Measurements from ENCODE around the gene TIPIN. TPM values are rescaled to one million over a fixed set of nuclear protein-coding genes. Genes with fewer than 3 reads are reported as not detected.

The TIPIN gene, protein sequence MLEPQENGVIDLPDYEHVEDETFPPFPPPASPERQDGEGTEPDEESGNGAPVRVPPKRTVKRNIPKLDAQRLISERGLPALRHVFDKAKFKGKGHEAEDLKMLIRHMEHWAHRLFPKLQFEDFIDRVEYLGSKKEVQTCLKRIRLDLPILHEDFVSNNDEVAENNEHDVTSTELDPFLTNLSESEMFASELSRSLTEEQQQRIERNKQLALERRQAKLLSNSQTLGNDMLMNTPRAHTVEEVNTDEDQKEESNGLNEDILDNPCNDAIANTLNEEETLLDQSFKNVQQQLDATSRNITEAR
- 10 to 100 TPM; 49.9 to 50.8 TPM for total RNA-seq

DNA sequence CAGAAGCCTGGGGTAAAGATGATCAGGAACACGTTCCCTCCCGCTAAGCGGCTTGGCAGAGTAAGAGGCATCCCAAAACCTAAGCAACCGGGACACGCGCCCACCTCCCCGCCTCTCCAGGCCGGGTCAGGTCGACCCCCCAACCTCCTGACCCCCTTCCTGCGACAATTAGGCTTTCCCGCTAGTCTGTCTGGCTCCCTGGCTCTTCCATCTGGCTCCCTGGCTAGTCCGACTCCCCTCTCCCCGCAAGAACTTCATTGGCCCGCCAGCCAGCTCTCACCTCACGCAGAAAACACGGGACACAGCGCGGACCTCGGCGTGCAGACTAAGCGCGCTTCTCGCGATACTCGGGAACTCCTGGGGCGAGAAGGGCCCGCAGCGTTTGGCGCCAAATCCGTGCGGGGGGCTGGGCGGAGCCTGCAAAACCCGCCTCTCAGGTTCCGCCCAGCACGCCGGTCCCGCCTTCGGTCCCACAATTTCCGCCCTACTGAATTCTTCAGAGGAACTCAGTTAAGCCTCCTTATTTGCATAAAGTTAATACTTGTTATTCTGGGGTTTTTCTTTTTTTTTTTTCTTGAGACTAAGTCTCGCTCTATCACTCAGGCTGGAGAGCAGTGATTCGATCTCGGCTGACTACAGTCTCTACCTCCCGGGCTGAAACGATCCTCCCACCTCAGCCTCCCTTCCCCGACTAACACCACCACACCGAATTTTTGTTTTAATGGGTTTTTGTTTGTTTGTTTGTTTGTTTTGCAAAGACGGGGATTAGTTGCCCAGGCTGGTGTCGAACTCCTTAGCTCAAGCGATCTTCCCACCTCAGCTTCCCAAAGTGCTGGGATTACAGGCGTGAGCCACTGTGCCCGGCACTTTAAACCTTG is at the start of gene TIPIN:
TSS of gene TIPIN (minus strand) at position 327 of the 878 bp plus-strand sequence. CDS start 3,738 bp downstream, outside the sequence.
- peak within 1 kb of the TSS; percentile 99 for H3K27ac Mint-ChIP-seq
- no peaks in the 10 kb centered on the region for H3K27me3 Mint-ChIP-seq
- H3K4me1 Mint-ChIP-seq: peaks cover 24% of the 10 kb centered on the region
- ChIA-PET CTCF (interaction anchor here (0.6 to 0.7 kb wide), 4 partner anchors 64 to 773 kb away, joined by 3 read pairs; no protein-coding TSS in a partner anchor), POLR2A (interaction anchor here (0.8 to 1.8 kb wide), 5 partner anchors 30 to 1052 kb away, joined by 4 to 5 read pairs (median 4); partner anchors contain the start of genes MAP2K1, RNU5B-1 and SNAPC5)
- intact Hi-C loops (cut with DNase I, micrococcal nuclease): loop anchor here (1.0 to 5.0 kb wide), 13 partner anchors 14 to 1223 kb away; partner anchors contain the start of genes MAP2K1 (in 2 of the 2), RPL4 (in 2 of the 2), SNAPC5 (in 2 of the 2) and DIS3L (in 1 of the 2)
- peak; percentile 99 for DNase-seq
- H3K9me3 Mint-ChIP-seq (ENCODE audit: low read depth): no peaks in the 10 kb centered on the region
- H3K36me3 Mint-ChIP-seq (ENCODE audit: low read depth): peaks cover 25% of the 10 kb centered on the region
- H3K4me3 Mint-ChIP-seq: peak within 1 kb of the TSS; percentile 97
- ATAC-seq: peak; percentile 98

DNA sequence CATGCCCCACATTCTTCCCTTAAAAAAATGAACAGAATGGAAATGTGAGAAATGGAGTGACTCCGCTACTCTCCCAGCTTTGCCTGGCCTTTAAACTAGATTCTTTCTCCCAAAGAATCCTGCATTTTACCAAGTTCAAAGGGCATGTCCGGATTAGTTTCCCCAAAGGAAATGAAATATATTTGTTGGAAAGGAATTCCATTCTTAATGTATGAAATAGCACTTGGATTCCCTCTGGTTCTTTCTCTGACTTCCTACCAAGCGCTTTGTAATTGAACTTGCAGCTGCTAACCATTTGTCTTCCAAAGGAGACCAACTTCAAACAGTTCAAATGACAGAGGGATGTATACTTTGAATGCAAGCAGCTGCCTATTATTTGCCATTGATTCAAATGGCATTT is 49.1 kb upstream of the TIPIN start:
- DNase-seq: no peak
- Mint-ChIP-seq H3K4me3 (no peak overlapping the region), H3K27ac (no peak overlapping the region), H3K9me3 (ENCODE audit: low read depth) (no peaks in the 10 kb centered on the region), H3K27me3 (no peaks in the 10 kb centered on the region), H3K36me3 (ENCODE audit: low read depth) (peaks cover 4% of the 10 kb centered on the region), H3K4me1 (peaks cover 95% of the 10 kb centered on the region)
- no peak for ATAC-seq
- ChIA-PET POLR2A (no interaction called here), CTCF (interaction anchor here (0.7 to 3.1 kb wide), 7 partner anchors 9 to 93 kb away, joined by 3 to 7 read pairs (median 4); no protein-coding TSS in a partner anchor)
- intact Hi-C loops (cut with DNase I, micrococcal nuclease): no loop called here

DNA sequence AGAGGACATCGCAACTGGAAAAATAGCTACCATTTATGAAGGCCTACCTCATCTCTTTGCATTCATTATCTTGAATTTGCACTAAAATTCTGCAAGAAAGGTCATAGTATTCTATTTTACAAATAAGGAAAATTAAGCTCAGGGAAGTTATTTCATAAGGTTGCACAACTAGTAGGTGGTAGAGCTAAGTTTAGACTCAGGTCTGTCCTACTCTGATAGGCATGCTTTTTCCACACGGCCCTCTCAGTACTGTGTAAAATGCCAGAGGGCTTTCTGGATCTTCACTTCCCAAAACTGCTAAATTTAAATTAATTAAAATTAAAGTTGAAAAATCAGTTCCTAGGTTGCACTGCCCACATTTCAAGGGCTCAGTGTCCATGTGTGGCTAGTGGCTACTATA is 48.5 kb upstream of the TIPIN start:
- CTCF ChIA-PET: interaction anchor here (0.7 to 3.1 kb wide), 8 partner anchors 9 to 535 kb away, joined by 3 to 19 read pairs (median 4); no protein-coding TSS in a partner anchor
- no peak for ATAC-seq
- no peak for DNase-seq
- no peak overlapping the region for H3K27ac Mint-ChIP-seq
- no peak overlapping the region for H3K4me3 Mint-ChIP-seq
- intact Hi-C loops (cut with DNase I, micrococcal nuclease): no loop called here
- no peaks in the 10 kb centered on the region for H3K27me3 Mint-ChIP-seq
- H3K9me3 Mint-ChIP-seq (ENCODE audit: low read depth): no peaks in the 10 kb centered on the region
- H3K36me3 Mint-ChIP-seq (ENCODE audit: low read depth): peaks cover 7% of the 10 kb centered on the region
- POLR2A ChIA-PET: no interaction called here
- H3K4me1 Mint-ChIP-seq: peaks cover 95% of the 10 kb centered on the region

DNA sequence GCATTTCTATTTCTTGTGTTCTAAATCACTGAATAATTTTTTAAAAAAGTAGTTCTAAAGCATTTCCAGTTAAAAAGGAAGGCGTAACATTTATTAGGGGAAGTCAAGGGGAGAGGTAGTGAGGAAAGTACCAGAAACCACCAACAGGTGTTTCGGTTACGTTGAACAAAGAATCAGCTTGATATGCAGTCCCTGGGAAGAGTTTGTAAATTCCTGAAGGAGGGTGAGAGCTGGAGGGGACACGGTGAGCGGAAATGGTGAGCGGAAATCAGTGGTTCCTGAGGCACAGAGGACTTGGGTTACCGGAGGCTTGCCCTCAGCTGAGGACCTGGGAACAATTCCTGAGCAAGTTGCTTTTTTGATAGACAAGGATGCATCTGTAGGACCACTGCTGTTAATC is 48.0 kb upstream of the TIPIN start:
- no peaks in the 10 kb centered on the region for H3K27me3 Mint-ChIP-seq

DNA sequence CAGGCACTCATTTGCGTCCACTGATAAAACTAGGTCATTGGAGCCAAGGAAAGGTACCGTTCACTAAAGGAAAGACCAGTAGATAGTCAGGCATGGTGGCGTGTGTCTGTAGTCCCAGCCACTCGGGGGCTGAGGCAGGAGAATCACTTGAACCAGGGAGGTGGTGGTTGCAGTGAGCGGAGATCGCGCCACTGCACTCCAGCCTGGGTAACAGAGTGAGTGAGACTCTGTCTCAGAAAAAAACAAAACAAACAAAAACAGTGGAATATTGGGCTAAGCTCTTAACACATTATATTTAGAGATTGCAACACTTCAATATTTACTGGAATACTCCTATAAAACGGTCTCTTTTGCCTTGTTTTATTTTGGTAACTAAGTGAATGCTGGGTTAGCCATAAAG is 47.6 kb upstream of the TIPIN start:
- POLR2A ChIA-PET: no interaction called here
- H3K27me3 Mint-ChIP-seq: no peaks in the 10 kb centered on the region
- H3K4me3 Mint-ChIP-seq: no peak overlapping the region
- CTCF ChIA-PET: interaction anchor here (0.6 to 3.1 kb wide), 7 partner anchors 10 to 534 kb away, joined by 3 to 19 read pairs (median 5); no protein-coding TSS in a partner anchor
- no peak for ATAC-seq
- H3K36me3 Mint-ChIP-seq (ENCODE audit: low read depth): peaks cover 11% of the 10 kb centered on the region
- H3K4me1 Mint-ChIP-seq: peaks cover 93% of the 10 kb centered on the region
- no peaks in the 10 kb centered on the region for H3K9me3 Mint-ChIP-seq (ENCODE audit: low read depth)
- intact Hi-C loops (cut with DNase I, micrococcal nuclease): loop anchor here in 1 of 2 experiments (5.0 kb wide), 1 partner anchor 47 kb away; the partner anchor contains the start of gene TIPIN
- H3K27ac Mint-ChIP-seq: peak overlapping the region; percentile 17
- DNase-seq: no peak

More for the DNA sequence above, 48.0 kb upstream of the TIPIN start:
- intact Hi-C loops (cut with DNase I, micrococcal nuclease): loop anchor here in 1 of 2 experiments (5.0 kb wide), 1 partner anchor 47 kb away; the partner anchor contains the start of gene TIPIN
- H3K36me3 Mint-ChIP-seq (ENCODE audit: low read depth): peaks cover 7% of the 10 kb centered on the region
- ChIA-PET POLR2A (no interaction called here), CTCF (interaction anchor here (0.6 to 3.1 kb wide), 7 partner anchors 10 to 534 kb away, joined by 3 to 19 read pairs (median 5); no protein-coding TSS in a partner anchor)
- H3K9me3 Mint-ChIP-seq (ENCODE audit: low read depth): no peaks in the 10 kb centered on the region
- H3K4me1 Mint-ChIP-seq: peaks cover 93% of the 10 kb centered on the region
- no peak for DNase-seq
- no peak overlapping the region for H3K4me3 Mint-ChIP-seq
- ATAC-seq: no peak
- H3K27ac Mint-ChIP-seq: peak overlapping the region; percentile 17

DNA sequence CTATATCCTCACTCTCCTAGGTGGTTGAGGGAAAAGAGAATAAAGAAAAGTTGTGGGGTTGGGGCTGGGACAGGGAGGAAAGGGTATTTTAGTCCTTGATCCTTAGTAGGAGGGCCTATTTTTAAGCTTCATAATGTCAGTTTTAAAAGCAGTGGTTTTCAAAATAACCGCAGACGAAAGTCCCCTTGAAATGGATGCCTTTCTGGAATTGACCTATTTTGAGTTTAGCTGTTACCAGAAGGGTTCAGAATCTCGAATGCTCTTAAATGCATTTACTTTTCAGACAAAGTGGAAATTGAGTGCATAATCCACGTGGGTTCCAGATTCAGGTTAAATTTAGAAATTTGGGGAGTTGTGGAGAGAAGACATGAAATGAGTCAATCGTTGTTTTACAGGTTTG is 46.8 kb upstream of the TIPIN start:
- no peak for DNase-seq
- no peak for ATAC-seq
- no peak overlapping the region for H3K4me3 Mint-ChIP-seq
- ChIA-PET POLR2A (interaction anchor here (0.5 kb wide), 1 partner anchor 443 kb away, joined by 7 read pairs; no protein-coding TSS in a partner anchor), CTCF (interaction anchor here (0.9 to 3.1 kb wide), 5 partner anchors 11 to 48 kb away, joined by 3 to 19 read pairs (median 3); partner anchors contain the start of gene MAP2K1)
- H3K4me1 Mint-ChIP-seq: peaks cover 85% of the 10 kb centered on the region
- no peaks in the 10 kb centered on the region for H3K27me3 Mint-ChIP-seq
- no peak overlapping the region for H3K27ac Mint-ChIP-seq
- intact Hi-C loops (cut with DNase I, micrococcal nuclease): loop anchor here in 1 of 2 experiments (5.0 kb wide), 1 partner anchor 46 kb away; the partner anchor contains the start of gene TIPIN
- peaks cover 11% of the 10 kb centered on the region for H3K36me3 Mint-ChIP-seq (ENCODE audit: low read depth)
- H3K9me3 Mint-ChIP-seq (ENCODE audit: low read depth): no peaks in the 10 kb centered on the region

DNA sequence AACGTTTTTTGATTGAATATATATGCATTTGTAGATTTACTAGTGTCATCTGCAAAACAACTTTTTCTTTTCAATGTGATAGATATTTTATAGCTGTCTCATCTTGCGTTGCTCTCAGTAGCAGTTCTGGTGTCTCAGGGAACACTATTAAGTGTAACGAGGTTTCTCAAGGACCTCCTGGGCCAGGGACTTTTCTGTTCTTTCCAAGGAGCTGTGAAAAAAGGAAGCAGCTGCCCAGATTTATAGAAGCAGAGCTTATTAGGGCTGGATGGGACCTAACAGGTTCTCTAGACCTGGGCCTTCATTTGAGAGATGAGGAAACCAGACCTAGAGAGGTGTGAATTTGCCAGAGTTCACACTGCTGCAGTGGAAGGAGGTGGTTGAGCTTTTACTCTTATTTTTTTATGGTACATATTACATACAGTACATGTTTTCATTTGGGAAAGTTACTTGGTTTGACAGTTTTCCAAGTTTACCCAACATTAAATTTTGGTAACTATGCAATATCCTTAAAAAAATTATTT is 46.3 kb upstream of the TIPIN start:
- Mint-ChIP-seq H3K9me3 (ENCODE audit: low read depth) (no peaks in the 10 kb centered on the region), H3K4me3 (no peak overlapping the region), H3K36me3 (ENCODE audit: low read depth) (peaks cover 16% of the 10 kb centered on the region), H3K4me1 (peaks cover 84% of the 10 kb centered on the region), H3K27me3 (no peaks in the 10 kb centered on the region), H3K27ac (peak overlapping the region; percentile 24)
- no peak for ATAC-seq
- intact Hi-C loops (cut with DNase I, micrococcal nuclease): loop anchor here in 1 of 2 experiments (5.0 kb wide), 1 partner anchor 46 kb away; the partner anchor contains the start of gene TIPIN
- no peak for DNase-seq
- ChIA-PET POLR2A (interaction anchor here (0.5 kb wide), 1 partner anchor 444 kb away, joined by 7 read pairs; no protein-coding TSS in a partner anchor), CTCF (interaction anchor here (0.8 to 3.1 kb wide), 7 partner anchors 8 to 48 kb away, joined by 3 to 19 read pairs (median 5); partner anchors contain the start of gene MAP2K1)

DNA sequence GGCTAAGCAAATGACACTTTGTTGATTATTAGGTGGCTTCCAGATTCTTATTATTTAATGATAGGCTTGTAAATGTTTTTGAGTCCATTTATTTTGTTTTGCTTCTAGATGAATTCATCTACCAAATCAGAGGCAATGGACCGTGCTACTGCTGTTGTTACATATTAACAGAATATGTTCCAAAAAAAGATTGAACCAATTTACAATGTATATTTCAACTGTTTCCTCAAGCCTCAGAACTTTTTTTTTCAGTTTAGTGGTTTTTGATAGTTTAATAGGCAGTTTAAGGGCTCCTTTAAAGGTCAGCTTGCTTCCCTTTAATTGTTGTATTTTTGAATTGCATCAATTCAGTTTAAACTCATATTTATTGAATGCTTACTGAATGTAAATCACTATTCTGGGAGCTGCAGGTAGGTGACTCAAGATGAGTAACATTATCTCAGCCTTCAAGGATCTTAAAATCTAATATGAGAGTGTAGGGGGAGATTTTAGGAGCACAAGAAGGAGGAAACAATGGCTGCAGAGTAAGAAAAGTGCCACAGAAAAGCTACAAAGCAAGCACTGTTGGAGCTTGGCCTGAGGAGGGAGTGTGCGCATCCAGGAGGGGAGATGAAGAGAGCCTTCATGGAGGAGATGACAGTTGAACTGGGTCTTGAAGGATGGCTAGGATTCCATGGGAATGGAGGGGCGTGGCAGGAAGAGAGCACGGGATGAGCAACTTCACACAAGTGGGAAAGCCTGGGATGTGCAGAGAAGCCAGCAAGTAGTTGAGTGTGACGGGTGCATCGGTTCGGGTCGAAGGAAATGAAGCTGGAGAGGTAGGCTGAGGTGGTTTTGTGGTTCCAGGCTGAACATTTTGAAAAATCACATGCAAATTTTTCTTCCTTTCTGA is 44.9 kb upstream of the TIPIN start:
- ATAC-seq: peak; percentile 74
- POLR2A ChIA-PET: interaction anchor here (0.6 kb wide), 1 partner anchor 1440 kb away, joined by 8 read pairs; no protein-coding TSS in a partner anchor
- intact Hi-C loops (cut with DNase I, micrococcal nuclease): loop anchor here (1.0 to 5.0 kb wide), 2 partner anchors 10 to 44 kb away; partner anchors contain the start of gene TIPIN (in 1 of the 2)

DNA sequence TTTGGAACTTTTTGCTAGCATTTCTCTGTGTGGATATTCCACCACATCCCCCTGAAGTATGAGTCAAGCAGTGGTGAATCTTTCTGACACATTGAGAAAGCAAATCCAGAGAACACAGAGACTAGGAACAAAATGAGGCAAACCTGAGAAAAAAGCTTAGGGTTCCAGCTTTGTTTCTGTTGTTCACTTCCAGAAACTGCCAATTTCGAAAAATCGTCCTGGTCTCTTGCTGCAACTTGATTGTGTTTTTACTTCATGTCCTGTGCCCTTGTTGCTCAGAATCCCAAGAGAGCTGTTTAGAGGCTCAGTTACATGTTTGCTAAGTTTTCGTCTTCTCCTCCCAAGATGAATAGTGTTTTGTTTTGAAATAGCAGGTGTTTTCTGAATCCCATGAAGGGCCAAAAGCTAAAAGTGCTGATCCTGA is 43.9 kb upstream of the TIPIN start:
- peaks cover 71% of the 10 kb centered on the region for H3K4me1 Mint-ChIP-seq
- peaks cover 29% of the 10 kb centered on the region for H3K36me3 Mint-ChIP-seq (ENCODE audit: low read depth)
- CTCF ChIA-PET: interaction anchor here (0.6 to 0.9 kb wide), 4 partner anchors 10 to 649 kb away, joined by 3 to 4 read pairs (median 4); no protein-coding TSS in a partner anchor
- no peak for DNase-seq
- no peaks in the 10 kb centered on the region for H3K9me3 Mint-ChIP-seq (ENCODE audit: low read depth)
- no peaks in the 10 kb centered on the region for H3K27me3 Mint-ChIP-seq
- ATAC-seq: no peak
- H3K27ac Mint-ChIP-seq: peak overlapping the region; percentile 72
- H3K4me3 Mint-ChIP-seq: no peak overlapping the region
- intact Hi-C loops (cut with DNase I, micrococcal nuclease): loop anchor here in 1 of 2 experiments (1.0 to 5.0 kb wide), 2 partner anchors 10 to 43 kb away; partner anchors contain the start of gene TIPIN
- POLR2A ChIA-PET: no interaction called here

More for the DNA sequence above, 44.9 kb upstream of the TIPIN start:
- Mint-ChIP-seq H3K4me1 (peaks cover 75% of the 10 kb centered on the region), H3K4me3 (peak overlapping the region; percentile 50), H3K27ac (peak overlapping the region; percentile 69), H3K36me3 (ENCODE audit: low read depth) (peaks cover 21% of the 10 kb centered on the region), H3K27me3 (no peaks in the 10 kb centered on the region), H3K9me3 (ENCODE audit: low read depth) (no peaks in the 10 kb centered on the region)
- CTCF ChIA-PET: interaction anchor here (0.7 to 2.1 kb wide), 5 partner anchors 10 to 1471 kb away, joined by 3 to 9 read pairs (median 4); partner anchors contain the start of gene SNAPC5
- peak; percentile 43 for DNase-seq

All from activated CD4-positive, alpha-beta T cell treated with anti-CD3 and anti-CD28 coated beads for 36 hours (primary cell).